H7 (cell line): ENCODE data around the gene FARS2. TPM values are rescaled to one million over a fixed set of nuclear protein-coding genes. Genes with fewer than 3 reads are reported as not detected.

Experiments used
- DNase-seq: peaks from one replicate; pipeline ENCODE4 v3.0.0; 2012
- H3K27me3 ChIP-seq: 2 replicates; pipeline ENCODE4 v1.6.0; 2011; ENCODE audit warnings: mild to moderate bottlenecking, low read length; ENCODE audit not compliant: control insufficient read depth, insufficient read depth
- H3K36me3 ChIP-seq: replicated peaks from 2 replicates; pipeline ENCODE4 v1.5.1; 2011; ENCODE audit warnings: low read length; ENCODE audit not compliant: control insufficient read depth, insufficient read depth
- H3K4me3 ChIP-seq: 2 replicates; pipeline ENCODE4 v1.5.1; 2011; ENCODE audit warnings: low read depth, mild to moderate bottlenecking, control low read depth, low read length, moderate library complexity; ENCODE audit not compliant: insufficient read depth
- total RNA-seq: library from RNA; depleted of rRNA; stranded (reverse); fragments of >200 nt; shearing (Covaris generic); gene quantifications from 2 replicates; pipeline ENCODE4 v1.2.3, GENCODE V29; 2014

Gene FARS2
- total RNA-seq, 1 experiment from 2014 or later = 27.1 TPM

GRCh38 chr6:5379647-5380242 is 118.4 kb downstream of the FARS2 start:
- Histone ChIP-seq H3K36me3 (no peaks in the 10 kb centered on the region), H3K4me3 (no peak overlapping the region), H3K27me3 (no peaks in the 10 kb centered on the region)
- peak; percentile 54 for DNase-seq

GRCh38 chr6:5383856-5384255 is 122.5 kb downstream of the FARS2 start:
- no peak for DNase-seq
- H3K36me3 ChIP-seq = no peaks in the 10 kb centered on the region
- H3K27me3 ChIP-seq = no peaks in the 10 kb centered on the region
- H3K4me3 ChIP-seq = no peak overlapping the region

GRCh38 chr6:5384276-5384675 is 123.0 kb downstream of the FARS2 start:
- H3K4me3 ChIP-seq = no peak overlapping the region
- peak; percentile 21 for DNase-seq
- H3K36me3 ChIP-seq = no peaks in the 10 kb centered on the region
- H3K27me3 ChIP-seq = no peaks in the 10 kb centered on the region

GRCh38 chr6:5388326-5388725 is 127.0 kb downstream of the FARS2 start:
- Histone ChIP-seq H3K4me3 (no peak overlapping the region), H3K36me3 (no peaks in the 10 kb centered on the region), H3K27me3 (no peaks in the 10 kb centered on the region)
- DNase-seq = no peak

GRCh38 chr6:5389086-5389745 is 127.9 kb downstream of the FARS2 start:
- H3K27me3 ChIP-seq = no peaks in the 10 kb centered on the region
- no peak for DNase-seq

GRCh38 chr6:5390177-5390576 is 128.9 kb downstream of the FARS2 start:
- no peak overlapping the region for H3K4me3 ChIP-seq
- no peak for DNase-seq
- no peaks in the 10 kb centered on the region for H3K27me3 ChIP-seq
- H3K36me3 ChIP-seq = no peaks in the 10 kb centered on the region

More at GRCh38 chr6:5389086-5389745, 127.9 kb downstream of the FARS2 start:
- Histone ChIP-seq H3K4me3 (no peak overlapping the region), H3K36me3 (no peaks in the 10 kb centered on the region)

GRCh38 chr6:5394280-5394679 is 133.0 kb downstream of the FARS2 start:
- H3K36me3 ChIP-seq = no peaks in the 10 kb centered on the region
- no peak overlapping the region for H3K4me3 ChIP-seq
- H3K27me3 ChIP-seq = no peaks in the 10 kb centered on the region
- no peak for DNase-seq

GRCh38 chr6:5395719-5396118 is 134.4 kb downstream of the FARS2 start:
- no peak for DNase-seq

GRCh38 chr6:5398530-5398929 is 137.2 kb downstream of the FARS2 start:
- DNase-seq = no peak
- Histone ChIP-seq H3K27me3 (no peaks in the 10 kb centered on the region), H3K36me3 (no peaks in the 10 kb centered on the region), H3K4me3 (no peak overlapping the region)

More at GRCh38 chr6:5395719-5396118, 134.4 kb downstream of the FARS2 start:
- H3K4me3 ChIP-seq = no peak overlapping the region
- H3K27me3 ChIP-seq = no peaks in the 10 kb centered on the region
- H3K36me3 ChIP-seq = no peaks in the 10 kb centered on the region

GRCh38 chr6:5399391-5399790 is 138.1 kb downstream of the FARS2 start:
- Histone ChIP-seq H3K27me3 (no peaks in the 10 kb centered on the region), H3K36me3 (no peaks in the 10 kb centered on the region), H3K4me3 (no peak overlapping the region)
- no peak for DNase-seq

- Histone ChIP-seq H3K27me3 (no peaks in the 10 kb centered on the region), H3K4me3 (no peak overlapping the region), H3K36me3 (no peaks in the 10 kb centered on the region)
- no peak for DNase-seq
These were observed 140.8 kb downstream of the FARS2 start for GRCh38 chr6:5401845-5402738.

- no peak for DNase-seq
- H3K27me3 ChIP-seq = no peaks in the 10 kb centered on the region
- no peak overlapping the region for H3K4me3 ChIP-seq
- no peaks in the 10 kb centered on the region for H3K36me3 ChIP-seq
These were observed 141.8 kb downstream of the FARS2 start for GRCh38 chr6:5403076-5403475.

GRCh38 chr6:5403609-5404008 is 142.3 kb downstream of the FARS2 start:
- no peak for DNase-seq
- Histone ChIP-seq H3K36me3 (no peaks in the 10 kb centered on the region), H3K4me3 (no peak overlapping the region), H3K27me3 (no peaks in the 10 kb centered on the region)

- no peaks in the 10 kb centered on the region for H3K27me3 ChIP-seq
- H3K36me3 ChIP-seq = no peaks in the 10 kb centered on the region
- no peak for DNase-seq
- H3K4me3 ChIP-seq = no peak overlapping the region
These were observed 144.7 kb downstream of the FARS2 start for GRCh38 chr6:5405976-5406375.

GRCh38 chr6:5411414-5411813 is 150.1 kb downstream of the FARS2 start:
- Histone ChIP-seq H3K27me3 (no peaks in the 10 kb centered on the region), H3K36me3 (no peaks in the 10 kb centered on the region), H3K4me3 (no peak overlapping the region)
- DNase-seq = no peak
